OCI-M2 (cell line): Measurements from ENCODE around the gene C17orf75.
"Not testable (repeated sequence)": the region's sequence is repeated elsewhere in the genome, so short reads cannot be mapped to it uniquely, and the experiment has no call there.

Experiments used
- DNase-seq: peaks from one replicate; lab custom pipeline; 2025; ENCODE audit not compliant: unreplicated experiment; lab: John Stamatoyannopoulos, UW

C17orf75 gene

DNA sequence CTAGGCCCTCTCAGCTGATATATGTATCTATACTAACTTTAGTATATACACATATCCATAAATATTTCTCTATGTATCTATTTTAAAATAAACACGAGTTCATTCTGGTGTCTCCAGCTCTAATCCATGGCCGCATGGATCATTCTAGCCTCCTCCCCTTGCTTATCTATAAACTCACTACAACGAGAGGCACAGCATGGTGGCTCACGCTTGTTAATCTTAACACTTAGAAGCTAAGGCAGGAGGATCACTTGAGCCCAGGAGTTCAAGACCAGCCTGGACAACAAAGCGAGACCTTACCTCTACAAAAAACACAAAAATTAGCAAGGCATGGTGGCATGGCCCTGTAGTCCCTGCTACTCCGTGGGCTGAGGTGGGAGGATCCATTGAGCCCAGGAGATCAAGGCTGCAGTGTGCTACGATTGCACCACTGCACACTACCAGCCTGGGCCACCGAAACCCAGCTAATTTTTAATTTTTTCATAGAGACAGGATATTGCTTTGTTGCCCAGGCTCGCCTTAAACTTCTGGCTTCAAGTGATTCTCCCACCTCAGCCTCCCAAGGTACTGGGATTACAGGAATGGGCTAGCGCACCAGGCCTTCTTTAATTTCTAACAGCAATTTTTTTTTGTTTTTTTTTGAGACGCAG is 4.1 kb upstream of the C17orf75 start:
- DNase-seq, result no peak

DNA sequence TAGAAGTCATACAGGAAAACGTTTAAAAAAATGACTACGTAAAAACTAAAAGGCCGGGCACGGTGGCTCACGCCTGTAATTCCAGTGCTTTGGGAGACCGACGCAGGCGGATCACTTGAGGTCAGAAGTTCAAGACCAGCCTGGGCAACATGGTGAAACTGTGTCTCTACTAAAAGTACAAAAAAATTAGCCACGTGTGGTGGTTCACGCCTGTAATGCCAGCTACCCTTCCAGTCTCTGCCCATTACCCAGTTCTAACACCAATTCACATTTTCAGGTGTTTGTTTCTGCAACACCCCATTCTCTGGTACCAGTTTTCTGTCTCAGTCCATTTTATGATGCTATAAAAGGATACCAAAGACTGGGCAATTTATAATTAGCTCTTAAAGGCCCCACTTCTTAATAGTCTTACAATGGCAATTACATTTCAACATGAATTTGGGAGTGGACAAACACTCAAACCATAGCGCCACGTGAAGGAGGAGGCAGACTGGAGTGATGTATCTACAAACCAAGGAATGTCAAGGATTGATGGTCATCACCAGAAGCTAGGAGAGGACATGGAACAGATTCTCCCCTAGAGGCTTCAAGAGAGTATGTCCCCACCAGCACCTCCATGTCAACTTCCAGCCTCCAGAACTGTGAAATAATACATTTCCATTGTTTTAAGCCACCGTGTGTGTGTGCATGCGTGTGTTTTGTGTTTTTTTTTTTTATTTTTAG is 791 bp upstream of the C17orf75 start:
- DNase-seq, result no peak

DNA sequence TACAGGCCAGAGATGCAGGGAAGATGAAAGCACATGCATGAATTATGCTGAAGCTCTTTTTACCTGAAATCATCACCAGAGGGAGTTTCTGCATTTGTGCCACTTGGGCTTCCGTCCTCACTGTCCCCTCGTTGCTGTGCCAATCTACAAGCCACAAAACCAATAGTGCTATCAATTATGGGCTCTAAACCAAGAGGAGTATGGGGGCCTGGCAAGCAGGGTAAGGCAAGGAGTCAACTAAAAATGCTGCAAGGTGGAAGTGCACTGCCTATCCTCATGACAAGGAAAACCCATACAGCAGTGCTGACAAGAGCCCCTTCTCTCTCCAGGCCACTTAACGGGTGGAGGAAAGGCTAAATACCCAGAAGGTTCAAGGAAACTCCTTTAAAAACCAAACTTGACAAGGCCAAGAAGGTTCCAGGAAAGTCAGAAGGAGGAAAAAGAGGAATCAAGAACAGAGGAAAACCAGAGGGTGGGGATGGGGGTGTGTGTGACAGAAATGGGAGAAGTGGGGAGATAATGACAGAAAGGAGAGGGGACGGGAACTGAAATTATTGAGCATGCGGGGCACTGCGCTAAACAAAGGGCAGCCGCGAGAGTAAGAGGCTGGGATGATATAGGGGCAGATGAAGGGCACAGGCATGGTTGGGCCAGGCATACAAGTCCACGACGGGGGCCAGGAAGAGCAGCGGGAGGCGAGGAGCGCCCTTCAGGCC is 674 bp downstream of the C17orf75 start:
- no peak for DNase-seq

DNA sequence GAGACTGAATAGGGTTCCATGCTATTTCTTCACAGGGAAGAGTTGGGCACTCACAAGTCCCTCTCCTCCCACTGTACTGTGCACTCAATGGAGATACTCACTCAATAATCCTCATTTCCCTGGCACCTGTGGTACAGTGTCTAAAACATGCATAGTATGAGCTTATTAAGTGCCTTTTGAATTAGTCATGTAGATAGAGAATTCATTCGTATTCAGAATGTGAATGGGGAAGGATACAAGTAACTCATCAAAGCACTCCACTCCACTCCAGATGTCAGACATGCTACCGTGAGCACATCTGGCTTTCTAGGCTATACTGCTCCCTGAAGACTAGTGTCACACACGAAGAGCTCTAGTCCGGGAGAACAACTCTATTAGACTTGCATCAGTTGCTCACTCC is 6.3 kb downstream of the C17orf75 start:
- DNase-seq, result no peak

DNA sequence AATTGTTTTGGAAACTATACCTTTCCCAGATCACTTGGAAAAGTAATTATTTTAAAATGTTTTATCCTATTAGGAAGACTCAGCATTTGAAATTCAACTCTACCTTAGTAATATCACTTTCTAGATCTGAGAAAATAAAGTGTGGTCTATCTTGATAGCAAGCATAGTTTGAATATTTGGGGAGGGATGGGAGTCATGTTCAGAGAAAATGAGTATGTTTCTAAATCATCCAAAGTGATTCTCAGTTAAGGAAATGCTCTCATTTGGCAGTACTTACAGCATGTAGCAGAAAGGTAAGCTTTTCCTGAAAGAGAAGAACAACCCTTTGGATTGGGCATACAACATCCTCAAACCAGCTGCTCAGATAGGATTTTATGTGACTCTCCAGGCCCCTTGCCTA is 6.9 kb downstream of the C17orf75 start:
- DNase-seq, result no peak

DNA sequence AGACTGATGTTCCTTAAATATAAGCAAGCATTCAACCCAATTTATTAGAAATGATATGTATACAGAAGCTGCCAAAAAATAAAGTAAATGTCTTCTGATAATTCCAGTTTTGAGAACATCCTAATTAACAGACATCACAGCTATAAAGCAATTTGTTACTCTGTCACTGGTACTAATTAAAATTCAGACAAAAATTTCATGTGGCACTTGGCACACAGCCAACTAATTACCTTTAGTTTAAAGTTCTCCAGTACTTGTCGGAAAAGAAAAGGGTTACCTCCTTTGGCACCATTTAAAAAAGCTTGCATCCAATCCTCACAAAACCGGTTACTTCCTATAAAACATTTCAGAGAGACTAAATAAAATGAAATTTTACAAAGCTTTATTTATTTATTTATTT is 8.8 kb downstream of the C17orf75 start:
- no peak for DNase-seq

DNA sequence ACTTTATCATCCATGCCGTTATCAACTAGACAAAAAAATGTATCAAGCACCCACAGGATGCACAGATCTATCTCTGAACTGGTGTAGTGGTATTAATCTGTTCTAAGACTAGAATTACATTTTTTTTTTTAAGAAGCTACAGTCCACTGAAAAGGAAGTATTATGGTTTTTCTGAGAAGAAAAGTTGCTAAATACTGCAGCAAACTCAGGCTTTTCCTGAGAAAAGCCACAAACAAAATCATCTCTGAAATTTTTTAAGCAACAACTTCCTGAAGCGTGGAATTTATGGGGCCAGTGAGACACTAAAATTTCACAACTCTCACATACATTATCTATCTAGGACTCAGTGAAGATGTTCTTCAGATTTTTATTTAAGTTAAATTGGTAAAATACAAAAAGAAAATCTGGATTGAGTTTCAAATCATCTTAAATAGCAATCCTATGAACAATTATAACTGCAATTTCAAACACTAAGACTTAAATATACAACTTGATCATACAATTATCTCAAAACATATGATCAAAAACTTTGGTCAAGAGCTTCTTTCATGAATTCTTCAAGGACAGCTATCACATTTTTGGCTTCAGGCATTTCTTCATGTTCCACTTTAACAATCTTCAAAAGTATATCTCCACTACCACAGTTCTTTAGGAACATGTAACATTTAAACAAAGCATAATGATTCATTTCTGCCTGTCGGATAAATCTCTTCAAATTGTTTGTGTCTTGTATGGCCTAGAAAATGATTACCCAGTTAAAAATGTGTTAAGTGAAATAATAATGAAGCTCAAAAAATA is 10.5 kb downstream of the C17orf75 start:
- no peak for DNase-seq

DNA sequence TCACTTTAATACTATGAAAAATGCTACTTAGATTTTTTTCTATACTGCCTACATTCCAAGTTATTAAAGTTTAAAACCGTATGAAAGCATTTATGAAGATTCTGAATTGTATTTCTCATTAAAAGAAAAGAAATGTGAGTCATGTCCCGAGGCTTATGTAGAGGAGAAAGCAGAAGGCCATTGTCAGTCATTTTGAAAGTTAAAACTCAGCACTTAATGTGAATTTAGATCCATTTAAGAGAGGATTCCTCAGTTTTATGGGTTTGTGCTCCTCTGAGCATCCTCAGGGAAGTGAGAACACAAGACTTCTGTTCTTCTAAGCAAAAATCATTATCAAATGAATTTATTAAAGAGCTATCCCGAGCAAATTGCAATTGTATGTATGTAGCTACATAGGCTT is 11.8 kb downstream of the C17orf75 start:
- no peak for DNase-seq

DNA sequence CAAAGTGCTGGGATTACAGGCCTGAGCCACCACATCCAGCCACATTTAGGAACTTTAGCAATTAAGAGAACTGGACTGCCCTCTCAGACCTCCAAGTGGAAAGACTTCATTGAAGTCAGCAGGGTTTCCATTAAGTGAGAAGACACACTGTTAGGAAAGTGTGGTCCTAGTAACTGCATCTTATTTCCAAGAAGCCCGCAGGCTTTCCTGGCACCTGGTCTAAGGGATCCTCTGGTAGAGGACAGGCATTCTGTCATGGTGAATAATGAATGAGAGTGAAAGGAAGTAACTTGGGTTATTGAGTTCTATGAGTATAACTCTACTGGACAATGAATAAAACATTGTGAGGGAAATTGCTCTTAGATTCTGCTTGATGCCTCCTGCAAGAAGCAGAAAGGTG is 14.1 kb downstream of the C17orf75 start:
- no peak for DNase-seq

DNA sequence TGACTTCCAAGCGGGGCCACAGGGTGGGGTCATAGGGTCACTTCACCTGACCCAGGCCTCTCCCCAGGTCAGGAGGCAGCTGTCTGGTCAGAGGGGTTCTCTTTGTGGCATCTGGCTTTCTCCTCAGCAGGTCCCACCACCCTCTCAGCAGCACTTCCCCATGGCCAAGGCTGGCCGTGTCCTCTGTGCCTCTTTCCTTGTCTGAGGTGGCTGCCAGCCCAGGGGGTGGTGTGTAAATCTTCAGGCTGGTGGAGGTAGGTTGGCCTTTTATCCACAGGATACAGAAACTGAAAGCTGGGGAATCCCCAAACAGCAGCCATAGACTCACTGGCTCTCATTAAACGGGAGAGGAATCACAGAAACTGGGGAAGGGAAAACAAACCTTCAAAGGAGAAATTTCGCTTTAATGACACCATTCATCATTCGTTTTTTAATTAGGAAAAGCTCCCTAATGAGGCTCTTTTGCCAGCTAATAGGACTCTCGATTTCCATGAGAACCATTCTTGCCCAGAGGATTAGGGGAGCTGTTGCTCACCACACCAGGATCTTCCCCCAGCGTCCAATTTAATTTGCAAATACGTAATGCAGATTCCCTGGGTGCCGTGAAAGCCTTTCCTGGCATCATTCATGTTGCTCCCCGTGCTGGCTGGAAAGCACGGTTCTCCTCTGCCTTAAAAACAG is 18.0 kb downstream of the C17orf75 start:
- DNase-seq, result no peak

DNA sequence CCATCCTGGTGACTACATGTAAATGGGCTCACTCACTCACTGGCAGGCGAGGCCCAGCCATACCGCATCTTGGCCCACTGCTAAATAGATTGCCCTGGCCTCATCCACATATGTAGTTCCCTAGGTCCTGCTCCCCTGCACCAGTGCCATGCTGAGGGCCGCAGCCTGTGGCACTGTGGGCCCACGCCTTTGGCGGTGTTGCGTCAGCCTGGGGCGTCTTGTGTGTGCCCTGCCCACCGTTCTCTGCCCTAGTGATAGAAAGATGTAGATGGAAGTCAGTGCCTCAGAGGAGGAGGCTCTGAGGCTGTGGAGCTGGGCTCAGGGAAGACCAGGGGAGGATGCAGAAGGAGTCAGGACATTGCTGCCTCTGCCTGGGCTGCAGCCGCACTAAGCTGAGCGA is 18.9 kb downstream of the C17orf75 start:
- no peak for DNase-seq

DNA sequence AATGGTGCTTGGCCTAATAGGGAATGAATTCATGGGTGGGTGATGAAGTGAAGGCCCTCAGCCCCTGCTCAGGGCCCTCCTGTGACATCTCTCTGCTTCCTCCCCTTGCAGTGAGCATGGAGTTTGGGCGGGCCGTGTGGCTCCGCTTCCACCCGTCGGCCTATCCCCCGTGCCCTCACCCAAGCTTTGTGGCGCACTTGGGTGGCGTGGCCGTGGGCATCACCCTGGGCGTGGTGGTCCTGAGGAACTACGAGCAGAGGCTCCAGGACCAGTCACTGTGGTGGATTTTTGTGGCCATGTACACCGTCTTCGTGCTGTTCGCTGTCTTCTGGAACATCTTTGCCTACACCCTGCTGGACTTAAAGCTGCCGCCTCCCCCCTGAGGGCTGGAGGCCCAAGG is 21.1 kb downstream of the C17orf75 start:
- no peak for DNase-seq

DNA sequence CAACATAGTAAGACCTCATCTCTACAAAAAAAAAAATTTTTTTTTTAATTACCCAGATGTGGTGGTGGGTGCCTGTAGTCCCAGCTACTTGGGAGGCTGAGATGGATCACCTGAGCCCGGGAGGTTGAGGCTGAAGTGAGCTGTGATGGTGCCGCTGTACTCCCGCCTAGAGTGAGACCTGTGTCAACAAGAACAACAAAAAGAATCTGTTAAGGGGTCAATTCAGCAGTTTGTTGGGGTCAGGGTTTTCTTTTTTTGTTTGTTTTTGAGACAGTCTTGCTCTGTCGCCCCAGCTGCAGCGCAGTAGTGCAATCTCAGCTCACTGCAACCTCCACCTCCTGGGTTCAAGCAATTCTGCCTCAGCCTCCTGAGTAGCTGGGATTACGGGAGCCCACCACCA is 21.9 kb downstream of the C17orf75 start:
- DNase-seq, result not testable (repeated sequence)

DNA sequence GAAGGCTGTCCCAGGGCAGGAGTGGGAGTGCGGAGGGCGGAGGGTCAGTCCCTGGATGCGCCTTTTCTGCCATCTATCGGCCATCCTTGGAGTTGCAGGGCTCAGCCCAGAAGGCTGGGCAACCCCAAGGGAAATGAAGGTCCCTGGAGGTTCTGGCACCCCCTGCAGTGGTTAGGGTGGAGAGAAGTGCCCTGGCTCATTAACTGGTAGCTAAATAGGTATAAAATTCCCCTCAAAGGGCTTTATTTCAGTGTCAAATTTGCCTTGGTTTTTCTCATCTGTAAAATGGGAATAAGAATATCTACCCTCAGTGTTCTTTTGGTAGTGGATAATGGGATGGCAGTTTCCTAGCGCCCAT is 22.4 kb downstream of the C17orf75 start:
- peak; percentile 27 for DNase-seq

DNA sequence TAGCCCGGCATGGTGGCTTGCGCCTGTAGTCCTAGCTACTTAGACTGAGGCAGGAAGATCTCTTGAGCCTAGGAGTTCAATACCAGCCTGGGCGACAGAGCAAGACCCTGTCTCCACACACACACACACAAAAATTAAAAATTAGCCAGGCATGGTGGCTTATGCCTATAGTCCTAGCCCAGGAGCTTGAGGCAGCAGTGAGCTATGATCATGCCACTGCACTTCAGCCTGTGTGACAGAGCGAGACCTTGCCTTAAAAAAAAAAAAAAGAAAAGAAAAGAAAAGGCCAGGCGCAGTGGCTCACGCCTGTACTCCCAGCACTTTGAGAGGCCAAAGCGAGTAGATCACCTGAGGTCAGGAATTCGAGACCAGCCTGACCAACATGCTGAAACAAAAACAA is 23.9 kb downstream of the C17orf75 start:
- no peak for DNase-seq

DNA sequence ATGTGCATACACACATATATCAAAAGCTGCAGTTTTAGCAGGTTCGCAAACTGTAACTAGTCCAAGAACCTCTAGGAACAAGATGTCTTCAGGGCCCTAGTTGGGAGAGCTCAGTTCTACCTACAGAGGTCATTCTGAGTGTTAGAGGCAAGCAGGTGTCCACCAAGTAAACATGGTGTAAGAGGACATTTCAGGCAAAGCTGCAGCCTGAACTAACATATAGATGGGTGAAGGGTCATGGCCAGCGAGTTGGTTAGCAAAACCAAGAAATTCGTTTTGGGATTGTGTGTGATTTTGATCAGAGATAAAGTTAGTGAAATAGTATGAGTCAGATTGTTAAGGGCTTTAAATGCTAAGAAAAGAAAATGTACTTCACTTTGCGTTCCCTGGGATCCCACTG is 24.6 kb downstream of the C17orf75 start:
- DNase-seq, result no peak

DNA sequence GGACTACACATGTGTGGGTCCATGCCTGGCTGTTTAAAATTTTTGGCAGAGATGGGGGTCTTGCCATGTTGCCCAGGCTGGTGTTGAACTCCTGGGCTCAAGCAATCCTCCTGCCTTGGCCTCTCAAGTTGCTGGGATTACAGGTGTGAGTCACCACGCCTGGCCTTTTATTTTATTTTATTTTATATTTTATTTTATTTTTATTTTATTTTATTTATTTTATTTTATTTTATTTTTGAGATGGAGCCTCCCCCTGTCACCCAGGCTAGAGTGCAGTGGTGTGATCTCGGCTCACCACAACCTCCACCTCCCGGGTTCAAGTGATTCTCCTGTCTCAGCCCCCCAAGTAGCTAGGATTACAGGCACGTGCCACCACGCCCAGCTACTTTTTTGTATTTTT is 25.3 kb downstream of the C17orf75 start:
- not testable (repeated sequence) for DNase-seq

DNA sequence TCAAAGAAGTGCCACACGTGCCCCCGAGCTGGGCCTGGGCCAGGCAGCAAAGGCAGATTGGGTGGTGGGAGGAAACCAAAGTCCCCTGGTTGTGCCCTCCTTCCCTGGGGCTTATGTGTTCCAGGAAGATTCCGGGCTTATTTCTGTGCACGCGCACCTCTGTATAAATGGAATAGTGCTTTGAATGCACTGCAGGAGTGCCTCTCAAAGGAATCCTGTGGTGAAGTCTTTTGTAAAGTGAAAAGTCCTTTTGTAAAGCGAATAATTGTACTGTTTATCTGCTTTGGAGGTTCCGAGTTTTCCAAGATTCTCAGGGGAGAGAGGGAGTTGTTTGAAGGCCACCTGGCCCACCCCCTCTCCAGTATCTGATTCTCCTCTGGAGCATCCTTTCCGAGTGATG is 26.8 kb downstream of the C17orf75 start:
- DNase-seq, result no peak

DNA sequence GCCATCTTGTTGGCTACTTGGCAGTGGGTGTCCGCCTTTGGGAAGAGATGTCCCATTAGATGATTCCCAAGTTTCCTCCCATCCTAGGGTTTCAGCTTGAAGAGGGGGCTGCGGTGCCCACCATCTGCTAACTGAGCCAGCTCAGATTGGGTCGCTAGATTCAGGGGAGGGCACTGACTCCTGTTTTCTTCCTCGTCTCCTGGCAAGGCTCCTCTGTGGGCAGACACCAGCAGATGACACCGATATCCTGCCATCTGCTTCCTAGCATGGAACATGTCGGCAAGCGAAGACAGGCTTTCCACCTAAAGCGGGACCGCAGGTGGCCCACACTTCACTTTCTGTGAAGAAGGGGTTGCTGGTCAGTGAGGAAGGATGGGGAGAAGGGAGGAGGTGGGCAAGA is 27.3 kb downstream of the C17orf75 start:
- no peak for DNase-seq

DNA sequence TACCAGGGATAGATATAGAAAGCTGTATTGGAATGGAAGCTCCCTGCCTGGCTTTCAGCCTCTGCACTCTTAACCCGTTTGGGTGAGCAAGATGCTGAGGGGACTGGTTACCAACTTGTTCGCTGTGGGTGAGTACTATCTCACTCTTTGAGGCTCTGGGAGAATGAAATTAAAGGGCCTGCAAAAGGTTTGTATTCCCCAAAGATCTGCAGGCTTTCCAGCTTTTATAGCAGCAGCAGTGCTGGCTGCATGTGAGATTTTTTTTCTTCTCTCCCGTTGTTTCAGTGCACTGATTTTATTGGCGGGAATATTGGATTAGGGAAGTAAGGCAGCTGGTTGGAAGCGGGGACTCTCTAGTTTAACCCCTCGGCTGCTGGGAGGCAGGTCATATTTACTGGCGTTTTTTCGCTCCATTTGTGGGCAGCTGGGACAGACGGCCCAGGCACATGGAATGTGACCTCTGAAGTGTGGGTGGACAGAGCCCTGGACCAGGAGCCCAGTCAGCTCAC is 30.9 kb downstream of the C17orf75 start:
- no peak for DNase-seq

DNA sequence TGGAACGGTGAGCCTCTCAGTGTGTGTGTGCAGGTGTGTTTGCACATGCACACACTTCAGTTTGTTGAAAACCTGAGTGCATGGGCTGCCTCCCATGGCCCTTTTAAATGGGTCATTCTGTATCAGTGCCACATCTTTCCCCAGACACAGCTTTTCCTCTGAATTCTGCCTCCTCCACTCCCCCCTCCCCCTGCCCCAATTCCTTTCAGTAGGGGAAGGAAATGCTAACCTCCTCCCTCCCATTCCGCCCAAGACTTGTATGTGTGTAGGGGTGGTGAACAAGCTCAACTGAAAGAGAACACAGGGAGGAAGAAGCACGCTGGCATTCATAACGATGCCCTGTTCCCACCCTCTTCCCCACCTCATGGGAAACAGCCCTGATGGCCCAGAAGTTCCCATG is 34.3 kb downstream of the C17orf75 start:
- DNase-seq, result no peak
